WTC11 (cell line): ENCODE results near the gene RCE1. TPM values are rescaled to one million over a fixed set of nuclear protein-coding genes. Genes with fewer than 3 reads are reported as not detected.

ENCODE experiments used
- ATAC-seq: fragments of 200-7000 bp; cut with Tn5 transposase; 2 replicates; pipeline ENCODE4 v1.10.0; 2021; ENCODE audit warnings: mild to moderate bottlenecking, moderate library complexity
- CTCF ChIA-PET: fragments of 300-600 bp; sonication (Branson Sonifier 250); formaldehyde crosslinking; loops from one replicate; lab custom pipeline; 2021; ENCODE audit warnings: antibody characterized with exemption; lab: Charles Lee
- POLR2A ChIA-PET: fragments of 350-600 bp; sonication (Branson Sonifier 250); formaldehyde crosslinking; loops from one replicate; lab custom pipeline; 2021; ENCODE audit warnings: antibody characterized with exemption; lab: Charles Lee
- DNase-seq: peaks from one replicate; pipeline ENCODE4 v3.0.0; 2021; ENCODE audit warnings: low spot score
- H3K27ac Mint-ChIP-seq: 2 replicates; pipeline ENCODE4 v1.8.0; 2021; ENCODE audit warnings: mixed read lengths
- H3K27me3 Mint-ChIP-seq: 2 replicates; pipeline ENCODE4 v1.8.0; 2021; ENCODE audit warnings: low read depth, mild to moderate bottlenecking, moderate library complexity, mixed read lengths
- H3K36me3 Mint-ChIP-seq: 2 replicates; pipeline ENCODE4 v1.8.0; 2021; ENCODE audit warnings: mixed read lengths
- H3K4me1 Mint-ChIP-seq: 2 replicates; pipeline ENCODE4 v1.8.0; 2022; ENCODE audit warnings: mixed read lengths
- H3K4me3 Mint-ChIP-seq: 2 replicates; pipeline ENCODE4 v1.8.0; 2021; ENCODE audit warnings: mild to moderate bottlenecking, moderate library complexity, mixed read lengths
- H3K9me3 Mint-ChIP-seq: 2 replicates; pipeline ENCODE4 v1.8.0; 2021; ENCODE audit warnings: mixed read lengths
- AFF4 ChIP-seq: sonication (generic); formaldehyde crosslinking; IDR thresholded peaks from 2 replicates; pipeline ENCODE4 v1.8.1; 2023; ENCODE audit warnings: mild to moderate bottlenecking, missing genetic modification reagents, borderline replicate concordance
- ATF1 ChIP-seq: sonication (generic); formaldehyde crosslinking; IDR thresholded peaks from 2 replicates; pipeline ENCODE4 v1.8.1; 2023; ENCODE audit warnings: mild to moderate bottlenecking, moderate library complexity, missing genetic modification reagents
- ATF2 ChIP-seq: sonication (generic); formaldehyde crosslinking; IDR thresholded peaks from 2 replicates; pipeline ENCODE4 v1.8.1; 2022; ENCODE audit warnings: low read depth, missing genetic modification reagents, borderline replicate concordance
- ATF3 ChIP-seq: sonication (generic); formaldehyde crosslinking; conservative IDR thresholded peaks from 2 replicates; pipeline ENCODE4 v1.8.1; 2022; ENCODE audit warnings: mild to moderate bottlenecking, missing genetic modification reagents
- CBFB ChIP-seq: sonication (generic); formaldehyde crosslinking; IDR thresholded peaks from 2 replicates; pipeline ENCODE4 v1.8.1; 2022; ENCODE audit warnings: mild to moderate bottlenecking, low read depth, missing genetic modification reagents
- CTCF ChIP-seq: fragments of 200-600 bp; IDR thresholded peaks from 2 replicates; pipeline ENCODE4 v1.8.0; 2022; ENCODE audit warnings: antibody characterized with exemption
- FOXP1 ChIP-seq: sonication (generic); formaldehyde crosslinking; IDR thresholded peaks from 2 replicates; pipeline ENCODE4 v1.8.0; 2022; ENCODE audit warnings: missing genetic modification reagents, mild to moderate bottlenecking, moderate library complexity, borderline replicate concordance
- HMGA2 ChIP-seq: fragments of 250-450 bp; sonication (Bioruptor Pico); IDR thresholded peaks from 2 replicates; pipeline ENCODE4 v1.4.0; 2021; ENCODE audit warnings: mild to moderate bottlenecking, moderate library complexity
- JUN ChIP-seq: sonication (generic); formaldehyde crosslinking; IDR thresholded peaks from 2 replicates; pipeline ENCODE4 v1.8.0; 2023; ENCODE audit warnings: mild to moderate bottlenecking, missing genetic modification reagents
- MAX ChIP-seq: sonication (generic); formaldehyde crosslinking; IDR thresholded peaks from 2 replicates; pipeline ENCODE4 v1.8.0; 2022; ENCODE audit warnings: mild to moderate bottlenecking, missing genetic modification reagents
- MLX ChIP-seq: sonication (generic); formaldehyde crosslinking; IDR thresholded peaks from 2 replicates; pipeline ENCODE4 v1.8.1; 2023; ENCODE audit warnings: mild to moderate bottlenecking, missing genetic modification reagents, moderate library complexity
- RORB ChIP-seq: fragments of 250-450 bp; sonication (Bioruptor Pico); IDR thresholded peaks from 2 replicates; pipeline ENCODE4 v1.9.0; 2021; ENCODE audit warnings: mild to moderate bottlenecking
- SMAD4 ChIP-seq: sonication (generic); formaldehyde crosslinking; IDR thresholded peaks from 2 replicates; pipeline ENCODE4 v1.8.0; 2022; ENCODE audit warnings: mild to moderate bottlenecking, missing genetic modification reagents
- TEAD4 ChIP-seq: sonication (generic); formaldehyde crosslinking; IDR thresholded peaks from 2 replicates; pipeline ENCODE4 v1.8.0; 2022; ENCODE audit warnings: mild to moderate bottlenecking, missing genetic modification reagents
- ZMAT4 ChIP-seq: fragments of 250-450 bp; sonication (Bioruptor Pico); IDR thresholded peaks from 2 replicates; pipeline ENCODE4 v1.9.0; 2021; ENCODE audit warnings: mild to moderate bottlenecking
- ZNF281 ChIP-seq: sonication (generic); formaldehyde crosslinking; IDR thresholded peaks from 2 replicates; pipeline ENCODE4 v1.8.0; 2023; ENCODE audit warnings: mild to moderate bottlenecking, missing genetic modification reagents
- ZNF532 ChIP-seq: fragments of 250-450 bp; sonication (Bioruptor Pico); IDR thresholded peaks from 2 replicates; pipeline ENCODE4 v1.9.0; 2021; ENCODE audit warnings: mild to moderate bottlenecking, borderline replicate concordance
- total RNA-seq: library from RNA; stranded (reverse); gene quantifications from 3 replicates; pipeline ENCODE4 v1.2.3, GENCODE V29; 2021

Gene RCE1
- total RNA-seq, 1 experiment from 2014 or later: 34.6 TPM

- POLR2A ChIA-PET: no interaction called here
- Mint-ChIP-seq H3K36me3 (no peaks in the 10 kb centered on the region), H3K27ac (no peak overlapping the region), H3K4me1 (0 out of 2 replicates have a peak, but pooled peaks cover 6% of the 10 kb centered on the region), H3K4me3 (no peak overlapping the region), H3K27me3 (no peaks in the 10 kb centered on the region), H3K9me3 (no peaks in the 10 kb centered on the region)
- ATAC-seq (no peak), DNase-seq (no peak)
- CTCF ChIA-PET: interaction anchor here (0.8 to 2.3 kb wide), 2 partner anchors 9 to 115 kb away, joined by 3 to 7 read pairs; no protein-coding TSS in a partner anchor
- no peak for TF ChIP-seq RORB (CRISPR knock-in tag)
- no peak for TF ChIP-seq HMGA2 (CRISPR knock-in tag)
- TF ChIP-seq ATF3 (CRISPR knock-in tag): no peak
- no peak for TF ChIP-seq CTCF
- TF ChIP-seq JUN (CRISPR knock-in tag): no peak
- no peak for TF ChIP-seq ATF2 (CRISPR knock-in tag)
- TF ChIP-seq AFF4 (CRISPR knock-in tag): no peak
- no peak for TF ChIP-seq SMAD4
- no peak for TF ChIP-seq ZNF281 (CRISPR knock-in tag)
- TF ChIP-seq FOXP1 (CRISPR knock-in tag): no peak
- no peak for TF ChIP-seq MAX (CRISPR knock-in tag)
- no peak for TF ChIP-seq MLX (CRISPR knock-in tag)
- TF ChIP-seq ZMAT4 (CRISPR knock-in tag): no peak
- no peak for TF ChIP-seq ZNF532 (CRISPR knock-in tag)
- no peak for TF ChIP-seq TEAD4
- no peak for TF ChIP-seq ATF1
- TF ChIP-seq CBFB (CRISPR knock-in tag): no peak
Measured at GRCh38 chr11:66861038-66861773, 18.0 kb downstream of the RCE1 start.
